Omental fat pad (tissue), 4 donors: ENCODE results near the gene COPZ2. TPM values are rescaled to one million over a fixed set of nuclear protein-coding genes. Genes with fewer than 3 reads are reported as not detected.
"Not testable (repeated sequence)": the region's sequence is repeated elsewhere in the genome, so short reads cannot be mapped to it uniquely, and the experiment has no call there.

Experiments used
- ATAC-seq: fragments of 150-250 bp; one replicate; pipeline ENCODE4 v1.9.1; 2016; ENCODE audit warnings: mild to moderate bottlenecking, moderate library complexity; ENCODE audit not compliant: low FRiP score
- DNase-seq: peaks from one replicate; pipeline ENCODE4 v3.0.0-alpha.2; 2019; ENCODE audit warnings: low spot score
- CTCF ChIP-seq, 3 donors: fragments of 450-650 bp; IDR thresholded peaks; one replicate each; pipeline ENCODE4 v1.5.1; 2016 to 2017; ENCODE audit warnings: antibody characterized with exemption in 3 of 3, mild to moderate bottlenecking in 3 of 3, moderate library complexity in 2 of 3
- total RNA-seq, 4 donors: library from RNA; depleted of rRNA; stranded (reverse); fragments of >200 nt; gene quantifications; one replicate each; pipeline ENCODE4 v1.1.0, GENCODE V29; 2016

COPZ2 gene
- total RNA-seq, 4 donors from 2014 or later = 43.8 to 61.8 (median 49.7) TPM

DNA sequence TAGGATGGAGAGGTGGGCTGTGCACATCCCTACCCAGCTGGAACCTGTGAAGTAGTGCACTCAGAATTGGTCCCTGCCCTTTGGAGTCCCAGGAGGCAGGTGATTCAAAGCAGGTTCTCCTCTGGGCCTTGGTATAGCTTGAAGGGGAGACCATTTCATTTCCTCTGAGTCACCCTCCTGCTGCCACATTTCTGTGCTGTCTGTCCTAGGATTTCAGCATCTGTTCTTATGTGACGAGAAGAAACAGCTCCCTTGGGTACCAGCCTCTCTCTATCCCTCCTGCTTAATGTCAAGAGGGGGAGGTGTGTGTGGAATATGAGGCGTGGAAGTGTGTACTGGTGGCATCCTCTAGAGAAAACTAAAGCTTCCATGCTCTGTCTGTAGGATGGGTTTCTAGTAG, 5.6 kb upstream of the COPZ2 start:
- no peak for TF ChIP-seq CTCF (IDR thresholded peaks at IDR 0.05)
- DNase-seq (no peak), ATAC-seq (no peak)

DNA sequence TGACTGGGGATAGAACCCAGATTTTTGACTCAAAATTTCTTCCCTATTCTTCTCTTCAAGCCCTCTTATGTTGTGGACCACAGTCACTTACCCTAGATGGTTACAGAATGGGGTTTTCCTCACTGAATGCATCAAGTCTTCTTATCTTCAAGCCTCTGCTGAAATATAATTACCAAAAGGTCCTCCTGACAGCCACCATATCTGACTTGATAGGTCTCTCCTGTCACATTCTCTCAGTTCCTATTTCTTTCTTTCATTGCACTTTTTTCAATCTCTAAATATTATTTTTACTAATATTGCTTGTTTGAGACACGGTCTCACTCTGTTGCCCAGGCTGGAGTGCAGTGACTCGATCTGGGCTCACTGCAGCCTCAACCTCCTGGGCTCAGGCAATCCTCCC, 1.1 kb upstream of the COPZ2 start:
- no peak for DNase-seq
- ATAC-seq = no peak
- no peak for TF ChIP-seq CTCF (IDR thresholded peaks at IDR 0.05)

DNA sequence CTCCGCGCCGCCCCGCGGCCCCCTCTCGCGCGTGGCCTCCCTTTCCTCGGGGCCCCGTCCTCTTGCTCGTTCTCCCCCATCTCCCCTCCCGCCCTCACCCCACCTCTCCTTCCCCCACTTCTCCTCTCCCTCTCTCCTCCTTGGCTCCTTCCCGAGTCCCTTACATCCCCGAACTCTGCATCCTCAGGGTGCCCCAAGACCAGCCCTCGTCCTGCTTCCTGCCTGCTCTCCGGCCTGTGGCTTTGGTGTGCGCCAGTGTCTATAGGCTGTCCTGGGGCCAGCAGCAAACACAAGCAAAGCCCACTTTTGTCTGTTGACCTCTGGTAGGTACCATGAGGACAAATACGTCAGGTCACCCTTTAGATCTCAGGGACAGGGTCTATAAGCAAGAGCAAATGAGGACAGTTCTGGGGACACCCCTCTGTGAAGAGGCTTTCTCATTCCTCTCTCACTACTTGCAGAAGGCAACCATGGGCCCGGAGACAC, 284 bp upstream of the COPZ2 start:
- no peak for TF ChIP-seq CTCF (IDR thresholded peaks at IDR 0.05)
- ATAC-seq (no peak), DNase-seq (no peak)

DNA sequence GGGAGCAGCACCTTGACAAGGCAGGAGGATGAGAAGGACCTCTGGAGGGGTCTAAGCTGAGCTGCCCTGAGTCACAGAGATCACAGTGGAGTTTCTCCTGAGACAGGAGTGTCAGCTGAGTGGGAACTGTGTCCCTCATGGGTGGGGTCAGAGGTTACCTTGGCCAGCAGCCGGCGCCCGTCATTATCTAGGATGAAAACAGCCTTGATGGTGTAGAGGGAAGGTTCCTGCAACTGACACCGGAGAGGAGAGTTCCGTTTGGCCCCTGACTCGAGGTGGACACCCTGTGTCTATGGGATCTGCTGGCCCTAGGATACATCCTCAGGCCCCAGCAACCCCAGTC, 933 bp downstream of the COPZ2 start:
- ATAC-seq (no peak), DNase-seq (no peak)
- no peak for TF ChIP-seq CTCF (IDR thresholded peaks at IDR 0.05)

- not testable (repeated sequence) for DNase-seq, ATAC-seq
Measured at GRCh38 chr17:48034734-48035133, 2.9 kb downstream of the COPZ2 start.

- ATAC-seq = no peak
- no peak for TF ChIP-seq CTCF (IDR thresholded peaks at IDR 0.05)
- DNase-seq = no peak
Measured at GRCh38 chr17:48031966-48032365, 5.6 kb downstream of the COPZ2 start.

- ATAC-seq = no peak
- no peak for DNase-seq
- TF ChIP-seq CTCF (IDR thresholded peaks at IDR 0.05) = no peak
Measured at GRCh38 chr17:48030531-48030930, 7.1 kb downstream of the COPZ2 start.

GRCh38 chr17:48028736-48029135, 8.9 kb downstream of the COPZ2 start:
- TF ChIP-seq CTCF (IDR thresholded peaks at IDR 0.05) = no peak
- no peak for DNase-seq
- no peak for ATAC-seq
